ENCODE data around the gene SLC2A8.

Gene SLC2A8

GRCh38 chr9:127365461-127365860, 31.5 kb upstream of the SLC2A8 start:
- TF ChIP-seq ZNF274 (IDR thresholded peaks at IDR 0.05; ENCODE audit: low read depth, low read length), result no peak
- no peak overlapping the region for H3K4me3 ChIP-seq (ENCODE audit: low read length)

DNA sequence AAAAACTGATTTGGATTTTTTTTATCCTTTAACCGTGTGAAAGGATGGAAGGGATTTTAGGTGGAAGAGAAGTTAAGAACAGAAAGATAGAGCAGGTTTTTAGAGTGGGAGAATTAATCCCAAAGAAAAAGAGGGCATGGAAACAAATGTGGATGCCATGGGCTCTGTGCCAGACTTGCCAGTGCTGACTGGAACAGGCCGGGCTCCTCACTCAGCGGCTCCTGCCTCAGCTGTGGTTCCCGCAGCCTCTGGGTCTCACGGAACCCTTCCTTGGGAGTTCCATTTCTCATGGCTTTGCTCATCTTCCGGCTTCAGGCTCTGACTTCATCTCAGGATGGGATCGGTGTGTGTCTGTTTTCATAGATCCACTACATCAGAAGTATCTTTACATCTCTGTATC, 30.4 kb upstream of the SLC2A8 start:
- no peak for TF ChIP-seq ZNF274 (IDR thresholded peaks at IDR 0.05; ENCODE audit: low read depth, low read length)
- no peak overlapping the region for H3K4me3 ChIP-seq (ENCODE audit: low read length)

- H3K4me3 ChIP-seq (ENCODE audit: low read length), result no peak overlapping the region
- TF ChIP-seq ZNF274 (IDR thresholded peaks at IDR 0.05; ENCODE audit: low read depth, low read length), result no peak
Measured at GRCh38 chr9:127368852-127369402, 28.0 kb upstream of the SLC2A8 start.

GRCh38 chr9:127369428-127369827, 27.5 kb upstream of the SLC2A8 start:
- TF ChIP-seq ZNF274 (IDR thresholded peaks at IDR 0.05; ENCODE audit: low read depth, low read length), result no peak

GRCh38 chr9:127370147-127370579, 26.8 kb upstream of the SLC2A8 start:
- no peak for TF ChIP-seq ZNF274 (IDR thresholded peaks at IDR 0.05; ENCODE audit: low read depth, low read length)
- no peak overlapping the region for H3K4me3 ChIP-seq (ENCODE audit: low read length)

More at GRCh38 chr9:127369428-127369827, 27.5 kb upstream of the SLC2A8 start:
- H3K4me3 ChIP-seq (ENCODE audit: low read length), result no peak overlapping the region

DNA sequence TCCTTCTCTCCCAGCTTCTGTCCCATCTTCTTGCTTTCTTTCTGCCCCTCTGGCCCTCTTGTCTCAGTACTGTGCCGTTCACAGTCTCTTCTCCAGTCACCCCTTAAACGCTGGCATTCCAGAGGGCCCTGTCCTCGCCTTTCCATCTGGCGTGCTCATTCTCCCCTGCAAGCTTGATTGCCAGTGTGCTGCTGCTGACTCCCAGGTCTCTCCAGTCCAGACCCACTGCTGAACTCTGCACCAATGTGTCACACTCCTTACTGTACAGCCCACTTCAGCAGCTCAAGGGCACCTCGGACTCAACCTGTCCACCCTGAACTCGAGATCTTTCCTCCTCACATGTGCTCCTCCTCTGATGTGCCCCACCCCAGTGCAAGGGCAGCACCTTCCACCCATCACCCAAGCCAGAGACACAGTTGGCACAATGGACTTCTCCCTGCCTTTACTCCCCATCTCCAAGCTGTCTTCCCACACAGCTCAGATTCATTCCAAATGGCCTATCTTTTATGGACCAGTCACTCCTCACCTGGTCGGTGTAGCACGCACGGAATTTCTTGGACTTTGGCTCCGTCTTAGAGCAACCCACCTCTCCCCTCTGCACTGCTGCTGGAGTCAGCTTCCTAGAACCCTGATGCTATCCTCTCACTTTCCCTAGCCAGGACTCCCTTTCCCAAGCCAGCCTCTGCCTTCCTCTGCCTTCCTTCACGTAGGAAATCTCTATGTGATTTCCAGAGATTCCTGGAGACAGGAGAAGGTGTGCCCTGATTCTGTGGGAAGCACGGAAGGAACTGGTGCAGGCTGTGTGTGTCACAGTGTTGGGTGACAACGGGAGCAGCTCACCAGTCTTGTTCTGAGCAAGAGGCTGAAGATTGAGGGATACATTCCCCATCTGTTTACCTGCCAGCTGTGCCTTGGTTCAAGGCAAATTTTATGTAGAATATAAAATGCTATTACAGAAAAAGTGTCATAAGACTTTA, 26.0 kb upstream of the SLC2A8 start:
- H3K4me3 ChIP-seq (ENCODE audit: low read length), result no peak overlapping the region
- TF ChIP-seq ZNF274 (IDR thresholded peaks at IDR 0.05; ENCODE audit: low read depth, low read length), result no peak

DNA sequence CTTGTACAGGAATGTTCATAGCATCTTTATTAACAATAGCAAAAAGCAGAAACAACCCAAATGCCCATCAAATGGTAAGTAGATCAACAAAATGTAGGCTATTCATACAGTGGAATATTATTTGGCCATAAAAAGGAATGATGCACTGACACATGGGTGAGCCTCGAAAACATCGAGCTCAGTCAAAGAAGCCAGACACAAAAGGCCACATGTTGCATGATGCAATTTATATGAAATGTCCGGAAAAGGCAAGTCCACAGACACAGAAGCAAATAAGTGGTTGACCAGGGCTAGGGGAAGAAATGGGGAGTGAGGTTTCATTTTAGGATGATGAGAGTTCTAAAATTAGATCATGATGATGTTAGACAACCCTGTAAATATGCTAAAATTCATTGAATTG, 16.5 kb upstream of the SLC2A8 start:
- no peak for TF ChIP-seq ZNF274 (IDR thresholded peaks at IDR 0.05; ENCODE audit: low read depth, low read length)
- no peak overlapping the region for H3K4me3 ChIP-seq (ENCODE audit: low read length)

GRCh38 chr9:127382541-127382940, 14.4 kb upstream of the SLC2A8 start:
- TF ChIP-seq ZNF274 (IDR thresholded peaks at IDR 0.05; ENCODE audit: low read depth, low read length), result no peak
- no peak overlapping the region for H3K4me3 ChIP-seq (ENCODE audit: low read length)

DNA sequence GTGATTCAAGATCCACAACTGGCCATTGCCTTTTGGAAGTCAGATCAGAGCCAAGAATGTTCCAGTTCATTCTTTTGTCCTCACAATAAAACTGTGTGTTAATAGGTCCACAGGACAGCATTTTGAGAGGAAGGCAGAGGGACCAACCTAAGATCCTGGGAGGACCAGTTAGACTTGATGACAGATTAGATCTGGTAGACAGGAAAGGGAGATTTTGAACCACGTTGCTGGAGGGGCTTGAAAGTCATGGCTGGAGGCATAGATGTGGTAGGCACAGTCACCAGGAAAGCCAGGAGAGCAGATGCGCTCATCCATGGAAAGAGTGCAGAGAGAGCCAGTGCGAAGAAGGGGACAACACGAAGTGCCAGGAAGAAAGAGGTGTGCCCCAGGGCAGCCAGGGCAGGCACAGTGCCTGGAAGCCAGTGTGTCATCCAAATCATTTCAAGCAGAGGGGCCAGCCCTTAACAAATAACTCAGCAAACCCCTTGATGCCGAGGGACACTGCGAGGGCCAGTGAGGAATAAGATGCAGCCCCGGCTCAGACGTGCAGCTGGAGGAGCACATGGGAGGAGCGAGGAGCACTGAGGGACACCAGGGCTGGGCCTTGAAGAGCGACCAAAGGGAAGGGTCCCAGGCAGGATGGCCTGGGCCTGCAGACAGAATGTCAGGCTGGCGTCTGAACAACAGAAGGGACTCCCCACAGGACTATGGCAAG, 12.8 kb upstream of the SLC2A8 start:
- no peak for TF ChIP-seq ZNF274 (IDR thresholded peaks at IDR 0.05; ENCODE audit: low read depth, low read length)
- no peak overlapping the region for H3K4me3 ChIP-seq (ENCODE audit: low read length)

DNA sequence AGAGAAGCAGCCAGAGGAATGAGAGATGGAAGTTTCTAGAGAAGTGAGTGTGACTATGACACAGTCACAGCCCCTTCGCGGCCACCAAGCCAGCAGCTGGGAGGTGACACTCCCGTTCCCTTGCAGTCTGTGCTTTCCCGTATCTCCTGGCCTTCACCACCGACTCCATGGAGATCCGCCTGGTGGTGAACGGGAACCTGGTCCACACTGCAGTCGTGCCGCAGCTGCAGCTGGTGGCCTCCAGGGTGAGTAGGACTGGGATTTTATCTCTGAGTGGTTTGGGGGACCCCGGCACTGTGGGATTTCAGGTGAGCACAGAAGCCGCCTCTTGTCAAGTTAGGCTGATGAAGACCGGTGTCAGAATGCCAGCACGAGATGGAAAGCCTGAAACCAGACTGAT, 12.1 kb upstream of the SLC2A8 start:
- no peak for TF ChIP-seq ZNF274 (IDR thresholded peaks at IDR 0.05; ENCODE audit: low read depth, low read length)

GRCh38 chr9:127386249-127386648, 10.7 kb upstream of the SLC2A8 start:
- no peak for TF ChIP-seq ZNF274 (IDR thresholded peaks at IDR 0.05; ENCODE audit: low read depth, low read length)
- H3K4me3 ChIP-seq (ENCODE audit: low read length), result no peak overlapping the region

More for the DNA sequence above, 12.1 kb upstream of the SLC2A8 start:
- H3K4me3 ChIP-seq (ENCODE audit: low read length), result no peak overlapping the region

- H3K4me3 ChIP-seq (ENCODE audit: low read length), result no peak overlapping the region
- TF ChIP-seq ZNF274 (IDR thresholded peaks at IDR 0.05; ENCODE audit: low read depth, low read length), result no peak
Measured at GRCh38 chr9:127386981-127387380, 10.0 kb upstream of the SLC2A8 start.

DNA sequence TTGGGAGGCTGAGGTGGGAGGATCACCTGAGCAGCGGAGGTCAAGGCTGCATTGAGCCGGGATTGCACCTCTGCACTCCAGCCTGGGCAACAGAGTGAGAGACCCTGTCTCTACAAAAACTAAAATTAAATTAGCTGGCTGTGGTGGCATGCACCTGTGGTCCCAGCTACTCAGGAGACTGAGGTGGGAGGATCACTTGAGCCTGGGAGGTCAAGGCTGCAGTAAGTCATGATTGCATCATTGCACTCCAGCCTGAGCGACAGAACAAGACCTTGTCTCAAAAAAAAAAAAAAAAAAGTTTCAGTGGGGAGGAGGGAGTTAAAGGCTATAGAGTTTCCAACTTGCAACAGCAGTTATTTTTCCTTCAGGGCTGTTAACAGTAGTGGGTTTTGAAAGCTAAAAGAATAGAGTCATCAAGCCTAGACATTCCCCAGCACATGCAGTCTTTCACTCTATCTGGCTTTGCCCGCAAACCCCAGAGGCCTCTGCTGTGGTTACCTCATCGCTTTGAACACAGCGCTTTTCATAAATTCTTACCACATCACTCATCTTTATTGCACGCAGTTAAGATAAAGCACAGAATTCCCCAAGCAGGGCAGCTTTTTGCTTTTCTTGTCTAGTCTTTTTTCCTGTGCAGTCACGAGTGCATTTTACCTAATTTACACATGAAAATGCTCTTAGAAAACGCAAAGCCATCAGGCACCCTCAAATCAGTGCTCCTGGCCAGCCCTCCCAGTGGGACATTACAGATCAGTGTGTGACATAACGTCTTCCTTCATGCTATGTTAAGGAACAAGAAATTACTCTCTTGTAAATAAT, 8.7 kb upstream of the SLC2A8 start:
- no peak overlapping the region for H3K4me3 ChIP-seq (ENCODE audit: low read length)
- no peak for TF ChIP-seq ZNF274 (IDR thresholded peaks at IDR 0.05; ENCODE audit: low read depth, low read length)

GRCh38 chr9:127388856-127389238, 8.1 kb upstream of the SLC2A8 start:
- no peak for TF ChIP-seq ZNF274 (IDR thresholded peaks at IDR 0.05; ENCODE audit: low read depth, low read length)
- no peak overlapping the region for H3K4me3 ChIP-seq (ENCODE audit: low read length)

Data from GM08714 (cell line).